ENCODE data around the gene MRPL42.

The MRPL42 gene

DNA sequence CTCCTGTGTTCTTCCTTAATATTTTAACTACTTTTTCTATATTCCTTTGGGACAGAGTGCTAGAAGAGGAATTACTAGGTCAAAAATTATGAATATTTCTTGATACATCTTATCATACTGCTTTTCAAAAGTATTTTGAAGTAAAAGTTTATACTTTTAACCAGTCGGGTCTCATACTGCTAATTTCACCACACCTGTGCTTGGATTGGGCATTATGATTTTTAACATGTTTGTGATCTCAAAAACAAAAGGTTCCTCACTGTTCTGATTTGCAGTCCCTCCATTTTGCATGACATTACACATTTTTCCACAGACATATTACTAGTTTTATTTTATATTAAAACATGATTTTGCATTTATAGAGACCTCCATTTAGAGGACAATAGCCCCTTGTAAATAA is 32.9 kb downstream of the MRPL42 start:
- DNase-seq (ENCODE audit: low spot score) = no peak

DNA sequence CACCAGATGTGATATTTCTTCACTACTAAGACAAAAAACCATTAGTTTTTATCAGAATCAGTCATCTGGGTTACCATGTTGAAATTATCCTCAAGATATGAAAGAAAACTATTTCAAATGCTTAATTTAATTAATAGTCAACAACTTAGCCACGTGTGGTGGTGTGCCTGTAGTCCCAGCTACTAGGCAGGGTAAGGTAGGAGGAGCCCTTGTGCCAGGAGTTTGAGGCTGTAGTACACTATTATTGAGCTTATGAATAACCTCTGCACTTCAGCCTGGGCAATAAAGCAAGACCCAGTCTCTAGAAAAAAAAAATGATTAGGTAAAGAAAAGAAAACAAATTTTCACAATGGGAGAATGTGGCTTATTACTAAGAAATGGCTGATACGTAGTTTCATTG is 33.4 kb downstream of the MRPL42 start:
- DNase-seq (ENCODE audit: low spot score) = no peak

DNA sequence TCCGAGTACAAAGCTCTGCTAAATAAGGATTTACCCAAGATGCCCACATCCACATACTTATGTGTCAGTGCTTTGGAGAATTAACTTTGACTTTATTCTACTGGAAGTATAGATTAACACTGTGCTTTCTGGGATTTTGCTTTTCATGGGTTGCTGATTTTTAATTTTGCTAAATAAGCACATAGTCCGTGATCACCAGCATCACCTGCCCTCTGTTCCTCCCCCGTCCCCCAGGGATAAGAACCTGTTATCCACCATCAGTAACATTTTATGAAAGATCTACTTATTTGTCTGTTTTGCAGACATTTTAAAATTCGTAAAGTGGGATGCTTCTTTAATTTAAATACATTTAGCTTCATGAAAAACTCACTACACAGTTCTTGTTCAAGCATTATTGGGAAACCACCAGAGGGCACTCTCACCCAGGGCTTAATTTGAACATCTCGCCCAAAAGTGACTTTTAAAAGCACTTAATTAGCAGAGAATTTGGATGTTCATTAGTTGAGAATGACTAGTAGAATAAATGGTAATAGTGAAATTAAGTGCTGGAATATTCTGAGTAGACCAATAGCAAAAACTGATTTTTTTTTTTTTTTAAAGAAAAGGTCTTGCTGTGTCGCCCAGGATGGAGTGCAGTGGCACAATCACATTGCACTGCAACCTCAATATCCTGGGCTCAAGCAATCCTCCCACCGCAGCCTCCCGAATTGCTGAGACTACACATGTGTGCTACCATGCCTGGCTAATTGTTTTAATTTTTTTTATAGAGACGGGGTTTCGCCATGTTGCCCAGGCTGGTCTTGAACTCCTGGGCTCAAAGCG is 35.7 kb downstream of the MRPL42 start:
- DNase-seq (ENCODE audit: low spot score) = no peak

DNA sequence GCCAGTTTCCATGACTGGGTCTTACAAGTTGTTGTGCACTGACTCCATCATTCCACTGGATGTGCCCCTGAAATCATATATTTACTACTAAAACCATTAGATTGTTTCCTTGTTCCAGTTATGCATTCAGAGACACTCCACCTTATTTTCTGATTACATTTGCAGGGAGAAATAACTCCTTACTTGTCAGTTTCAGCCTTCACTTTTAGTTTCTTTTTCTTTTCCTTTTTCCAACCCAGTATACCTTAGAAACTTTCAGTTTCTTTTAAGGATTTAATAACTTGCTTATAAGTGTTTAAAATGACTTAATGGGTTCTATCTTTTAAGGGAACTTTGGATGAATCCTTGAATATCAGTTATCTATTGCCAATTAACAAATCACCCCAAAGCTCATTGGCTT is 39.9 kb downstream of the MRPL42 start:
- DNase-seq (ENCODE audit: low spot score) = no peak

DNA sequence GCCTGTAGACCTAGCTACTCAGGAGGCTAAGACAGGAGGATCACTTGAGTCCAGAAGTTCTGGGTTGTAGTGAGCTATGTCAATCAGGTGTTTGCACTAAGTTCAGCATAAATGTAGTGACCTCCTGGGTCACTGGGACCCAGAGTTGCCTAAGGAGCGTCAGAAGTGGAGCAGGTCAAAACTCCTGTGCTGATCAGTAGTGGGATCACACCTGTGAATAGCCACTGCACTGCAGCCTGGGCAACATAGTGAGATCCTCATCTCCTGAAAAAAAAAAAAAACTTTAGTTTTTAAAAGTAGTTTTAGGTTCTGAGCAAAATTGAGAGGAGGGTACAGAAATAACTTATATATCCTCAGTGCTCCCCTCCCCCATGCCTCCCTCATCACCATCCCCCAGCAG is 42.2 kb downstream of the MRPL42 start:
- DNase-seq (ENCODE audit: low spot score) = no peak

DNA sequence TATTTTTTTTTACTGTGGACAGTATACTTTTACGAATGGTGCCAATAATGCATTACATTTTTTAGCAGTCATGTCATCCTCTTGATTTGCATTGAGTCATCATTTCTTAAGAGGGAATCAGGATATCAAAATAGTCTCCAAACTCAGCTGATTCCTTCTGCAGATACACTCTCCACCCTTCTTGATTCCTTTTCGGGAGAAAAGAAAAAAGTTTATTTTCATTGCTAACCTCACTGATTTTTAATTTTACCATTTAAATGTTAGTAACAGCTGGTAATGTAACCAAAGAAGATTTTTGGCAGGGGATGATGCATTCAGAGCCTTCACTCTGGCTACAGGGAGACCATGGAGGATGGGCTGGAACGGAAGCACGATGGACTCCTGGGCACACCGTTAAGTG is 47.5 kb downstream of the MRPL42 start:
- peak; percentile 59 for DNase-seq (ENCODE audit: low spot score)

DNA sequence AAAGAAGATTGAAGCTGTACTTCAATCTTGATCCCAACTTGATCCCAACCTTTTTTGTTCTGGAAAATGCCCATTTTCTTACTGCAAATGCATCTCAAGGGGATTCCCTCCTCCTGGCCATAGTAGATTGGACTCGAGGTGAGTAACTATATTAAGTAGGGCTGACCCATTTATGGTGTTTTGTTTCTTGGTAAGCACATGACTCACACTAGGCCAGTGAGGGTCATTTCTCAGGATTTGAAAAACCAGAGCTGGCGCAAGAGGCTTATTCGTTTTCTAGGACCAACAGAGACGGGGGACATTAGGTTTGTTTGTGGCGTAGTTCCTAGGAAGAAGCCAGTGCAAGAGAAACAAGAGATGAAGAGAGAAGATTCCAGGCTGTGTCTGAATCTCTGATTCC is 51.4 kb downstream of the MRPL42 start:
- DNase-seq (ENCODE audit: low spot score) = no peak

DNA sequence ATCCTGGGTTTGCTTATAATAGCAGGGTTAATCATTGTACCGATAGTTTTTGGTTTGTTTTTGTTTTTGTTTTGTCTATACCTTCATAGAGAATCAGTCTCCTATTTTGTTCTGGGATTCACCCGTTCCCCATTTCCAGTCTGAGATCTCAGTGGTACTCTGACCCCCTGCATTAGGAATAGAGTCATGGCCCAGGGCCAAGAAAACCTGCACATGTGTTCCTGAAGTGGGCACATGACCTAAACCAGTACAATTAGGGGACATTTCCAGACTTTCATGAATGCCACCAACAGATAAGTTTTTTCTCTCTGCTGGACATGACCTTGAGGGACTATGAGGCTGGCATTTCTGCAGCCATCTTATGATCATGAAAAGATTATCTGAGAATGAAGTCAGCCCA is 52.5 kb downstream of the MRPL42 start:
- DNase-seq (ENCODE audit: low spot score) = no peak

DNA sequence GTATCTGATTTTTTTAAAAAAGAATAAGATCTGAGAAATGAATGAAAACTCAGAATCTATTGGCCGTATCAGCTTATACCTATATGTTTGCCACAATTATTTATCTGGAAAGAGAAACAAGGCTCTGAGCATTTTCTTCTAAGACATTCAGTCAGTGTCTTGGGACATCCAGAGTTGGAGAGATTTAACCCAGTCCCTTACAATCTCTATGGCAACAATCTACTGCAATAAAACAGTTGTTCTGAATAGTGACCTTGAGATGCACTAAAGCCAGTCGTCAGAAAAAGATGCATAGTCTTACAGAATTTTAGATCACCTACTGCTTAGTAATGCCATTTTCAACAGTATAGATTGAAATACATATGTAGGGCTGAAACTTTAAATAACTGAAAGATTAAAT is 53.1 kb downstream of the MRPL42 start:
- no peak for DNase-seq (ENCODE audit: low spot score)

DNA sequence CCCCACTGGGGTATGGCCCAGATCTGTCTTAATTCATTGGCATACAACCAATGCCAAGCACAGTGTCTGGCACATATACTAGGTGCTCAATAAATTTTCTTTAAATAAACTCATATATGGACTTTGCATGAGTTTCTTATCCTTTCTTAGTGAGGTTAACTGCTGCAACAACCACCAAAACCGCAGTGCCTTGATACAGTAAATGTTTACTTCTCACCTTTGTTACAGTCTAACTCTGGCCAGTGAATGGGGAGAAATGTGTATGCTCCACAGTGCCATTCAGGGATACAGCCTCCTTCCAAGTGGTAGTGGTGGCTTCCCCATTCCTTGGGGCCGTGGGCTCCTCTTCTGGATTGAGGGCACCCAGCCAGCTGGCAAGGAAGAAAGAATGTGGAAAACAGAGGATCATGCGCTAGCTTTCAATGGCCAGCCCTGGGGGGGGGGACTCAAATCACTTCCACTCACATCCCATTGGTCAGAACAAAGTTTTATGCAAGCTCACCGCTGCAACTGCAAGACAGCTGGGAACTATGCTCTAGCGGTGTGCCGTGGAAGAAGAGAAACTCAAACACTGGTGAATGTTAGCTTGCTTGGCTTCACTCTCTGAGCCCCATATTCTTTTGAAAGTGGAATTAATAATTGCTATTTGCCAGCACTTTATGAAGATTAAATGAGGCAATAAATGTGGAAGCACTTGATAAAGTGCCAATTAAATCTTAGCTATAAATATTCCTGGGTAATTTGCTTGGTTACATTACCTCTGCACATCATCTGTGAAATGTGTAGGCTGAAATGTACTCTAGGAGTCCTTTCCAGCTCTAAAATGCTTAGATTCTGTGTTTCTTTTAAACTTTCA is 54.1 kb downstream of the MRPL42 start:
- DNase-seq (ENCODE audit: low spot score) = peak; percentile 7

DNA sequence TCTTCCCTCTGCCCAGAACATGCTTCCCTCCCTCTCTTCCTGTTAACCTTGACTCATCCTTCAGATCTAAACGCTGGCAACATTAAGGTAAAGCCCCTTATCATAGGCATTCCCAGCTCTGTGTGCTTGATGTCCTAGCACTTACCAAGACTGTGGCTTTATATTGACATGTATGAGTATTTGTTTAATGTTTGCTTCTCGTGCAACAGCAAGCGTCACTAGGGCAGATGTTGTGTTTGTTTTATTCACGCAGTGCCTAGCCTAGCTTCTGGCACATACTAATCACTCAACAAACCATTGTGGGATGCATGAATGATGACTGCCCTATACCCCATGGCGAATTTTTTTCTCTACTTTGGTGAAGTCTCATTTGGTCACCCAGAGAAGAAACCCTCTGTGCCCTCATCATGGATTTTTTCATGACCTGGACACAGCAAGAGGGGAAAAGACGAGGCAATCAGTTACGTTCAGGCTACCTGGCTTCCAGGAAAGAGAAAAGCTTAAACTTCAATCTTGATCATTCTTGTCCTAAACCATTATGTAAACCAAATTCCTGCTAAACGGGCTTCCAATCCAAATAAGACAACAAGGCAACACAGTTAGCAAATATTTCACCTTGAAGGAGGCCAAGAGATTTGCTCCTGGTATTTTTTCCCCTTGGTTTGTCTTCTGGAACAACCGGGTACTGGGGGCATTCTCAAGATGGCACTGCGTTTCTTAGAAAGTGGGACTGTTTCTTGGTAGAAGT is 57.2 kb downstream of the MRPL42 start:
- no peak for DNase-seq (ENCODE audit: low spot score)

DNA sequence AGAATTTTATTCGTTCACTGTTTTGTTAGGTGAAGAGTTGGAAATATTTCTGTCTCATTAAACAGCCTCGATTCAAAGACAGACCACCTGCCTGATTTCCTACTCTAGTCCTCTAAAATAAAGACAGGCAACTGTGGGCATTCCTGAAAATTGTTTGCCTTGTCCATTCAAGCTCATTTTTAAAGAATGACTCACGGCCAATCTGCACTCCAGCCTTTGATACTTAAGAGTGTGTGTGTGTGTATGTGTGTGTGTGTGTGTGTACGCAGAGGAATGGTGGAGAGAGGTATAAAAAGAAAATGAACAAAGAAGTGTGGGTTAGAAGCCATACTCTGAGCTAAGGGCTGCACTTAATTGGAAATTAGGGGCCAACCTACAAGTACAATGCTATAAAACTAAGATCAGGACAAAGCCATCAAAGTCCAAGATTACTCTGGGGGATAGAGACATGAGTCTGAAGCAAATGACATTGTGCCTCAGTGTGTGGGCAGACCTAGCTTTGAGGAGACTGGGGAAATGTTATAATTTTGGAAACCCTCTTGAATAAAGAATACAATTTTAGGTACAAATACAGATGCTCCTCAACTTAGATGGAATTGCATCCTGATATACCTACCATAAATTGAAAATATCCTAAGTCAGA is 59.6 kb downstream of the MRPL42 start:
- peak; percentile 58 for DNase-seq (ENCODE audit: low spot score)

DNA sequence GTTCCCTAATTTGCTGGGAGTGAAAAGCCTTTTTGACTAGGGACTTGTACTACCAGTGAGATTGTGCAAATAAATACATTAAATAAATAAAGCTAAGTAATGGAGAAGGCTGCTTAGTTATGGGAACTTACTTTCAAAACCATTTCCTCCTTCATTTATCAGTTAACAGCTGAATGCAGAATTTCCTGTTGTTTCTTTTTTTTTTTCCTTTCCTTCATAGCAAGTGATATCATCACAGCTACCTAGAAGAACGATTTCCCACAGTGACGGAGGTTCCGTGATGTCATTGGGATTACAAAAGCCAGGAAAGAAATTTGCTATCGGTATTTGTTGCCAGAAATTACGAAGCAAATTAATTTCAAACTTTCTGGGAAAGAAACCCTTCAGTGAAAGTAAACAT is 63.0 kb downstream of the MRPL42 start:
- no peak for DNase-seq (ENCODE audit: low spot score)

DNA sequence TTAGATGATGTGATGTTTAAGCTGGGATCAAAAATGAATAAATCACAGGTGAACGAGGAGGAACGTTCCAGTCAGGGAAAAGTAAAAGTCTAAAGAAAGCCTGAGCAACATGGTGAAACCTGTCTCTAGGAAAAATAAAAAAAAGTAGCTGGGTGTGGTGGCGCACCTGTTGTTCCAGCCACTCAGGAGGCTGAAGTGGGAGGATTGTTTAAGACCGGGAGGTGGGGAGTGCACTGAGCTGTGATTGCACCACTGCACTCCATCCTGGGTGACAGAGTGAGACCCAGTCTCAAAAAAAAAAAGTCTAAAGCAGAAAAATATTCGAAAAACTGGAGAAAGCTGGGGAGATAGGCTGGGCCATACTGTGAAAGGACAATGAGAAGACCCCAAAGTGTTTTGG is 66.0 kb downstream of the MRPL42 start:
- DNase-seq (ENCODE audit: low spot score) = no peak

DNA sequence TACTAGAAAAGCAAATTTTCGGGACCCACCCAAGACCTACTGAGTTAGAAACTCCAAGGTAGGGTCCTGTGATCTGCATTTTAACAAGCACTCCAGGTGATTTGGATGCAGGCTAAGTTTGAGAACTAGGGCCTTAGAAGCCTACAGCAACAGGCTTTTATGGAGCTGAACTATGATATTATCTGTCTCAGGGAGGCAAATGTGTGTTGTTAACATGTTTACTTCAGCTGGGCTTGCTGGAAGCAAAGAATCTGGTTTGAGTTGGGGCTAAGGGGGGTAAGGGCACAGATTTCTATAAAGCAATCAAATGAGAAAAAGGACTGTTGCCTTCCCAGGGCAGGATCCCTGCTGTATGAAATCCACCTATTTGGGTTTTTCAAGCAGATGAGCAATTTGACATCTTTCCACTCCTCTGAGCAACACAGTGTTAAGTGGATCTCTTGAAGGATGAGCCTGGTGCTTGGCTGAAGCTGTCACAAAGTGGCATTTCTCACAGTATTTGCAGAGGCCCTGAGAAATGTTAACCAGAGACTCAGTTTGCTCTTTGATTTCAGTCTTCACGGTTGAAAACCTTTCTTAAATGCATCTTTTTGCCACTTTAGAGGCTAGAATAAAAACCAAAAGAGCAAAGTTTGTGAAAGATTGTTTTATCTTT is 68.9 kb downstream of the MRPL42 start:
- no peak for DNase-seq (ENCODE audit: low spot score)

DNA sequence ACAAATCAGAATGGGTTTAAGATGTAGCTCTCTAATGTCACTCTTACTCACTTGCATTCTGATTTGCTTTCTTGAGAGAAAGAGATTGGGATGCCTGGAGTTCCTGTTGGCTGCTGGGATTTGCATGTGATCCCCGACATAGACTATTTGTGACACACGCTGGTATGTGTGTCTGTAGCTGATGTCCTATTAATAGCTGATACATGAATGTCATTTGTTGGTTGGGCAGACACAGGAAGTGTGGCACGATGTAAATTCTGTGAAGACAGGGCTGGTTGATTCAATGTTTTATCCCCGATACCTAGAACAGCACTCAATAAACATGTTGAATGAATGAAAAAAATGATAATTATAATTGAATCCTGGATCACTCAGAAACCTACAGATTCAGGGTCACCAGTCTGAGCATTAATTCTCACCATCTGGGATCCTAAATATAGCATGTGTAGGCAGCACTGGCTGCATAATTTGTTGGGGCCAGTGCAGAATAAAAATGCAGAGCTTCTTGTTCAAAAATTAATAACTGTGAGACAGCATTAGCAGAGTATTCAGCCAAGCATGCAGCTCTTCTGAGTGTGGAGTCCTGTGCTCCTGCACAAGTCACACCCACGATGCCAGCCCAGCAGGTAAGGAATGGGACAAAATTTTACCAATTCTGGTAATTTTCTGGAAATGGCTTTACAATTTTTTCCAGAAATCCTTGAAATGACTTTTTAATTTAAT is 69.6 kb downstream of the MRPL42 start:
- DNase-seq (ENCODE audit: low spot score) = peak; percentile 60

DNA sequence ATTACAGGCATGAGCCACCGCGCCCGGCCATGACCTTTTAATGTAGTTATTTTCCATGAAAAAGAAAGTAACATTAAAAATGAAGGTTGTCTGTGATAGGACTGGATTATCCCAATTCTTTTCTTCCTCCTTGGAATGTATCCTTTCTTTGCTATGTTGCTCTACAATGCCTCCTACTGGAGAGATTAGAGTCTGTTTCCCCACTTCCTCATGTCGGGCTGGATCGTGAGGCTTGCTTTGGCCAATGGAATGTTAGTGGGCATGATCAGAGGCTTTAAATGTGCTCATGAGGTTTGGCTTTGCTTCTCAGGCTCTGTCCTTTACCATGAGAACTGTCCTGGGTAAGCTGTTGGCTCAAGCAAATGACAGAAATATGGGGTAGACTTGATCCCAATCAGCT is 70.5 kb downstream of the MRPL42 start:
- DNase-seq (ENCODE audit: low spot score) = no peak

DNA sequence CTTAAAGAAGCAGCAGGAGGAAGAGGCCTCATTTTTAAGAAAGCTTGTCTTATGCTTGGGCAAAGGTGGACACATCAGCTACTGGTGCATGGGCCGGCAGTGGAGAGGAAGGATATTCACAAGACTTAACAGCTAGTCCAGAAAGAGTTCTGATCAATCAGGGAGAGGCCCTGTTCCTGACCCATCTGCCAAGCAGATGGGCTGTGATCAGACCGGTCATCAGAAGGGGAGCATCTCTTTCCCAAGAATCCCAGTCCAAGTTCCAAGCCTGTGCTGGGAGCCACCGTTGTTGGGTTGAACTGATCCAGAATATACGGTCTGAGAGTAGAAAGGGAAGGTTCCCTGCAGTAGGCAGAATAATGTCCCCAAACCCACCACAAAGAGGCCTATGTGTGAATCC is 72.5 kb downstream of the MRPL42 start:
- DNase-seq (ENCODE audit: low spot score) = no peak

DNA sequence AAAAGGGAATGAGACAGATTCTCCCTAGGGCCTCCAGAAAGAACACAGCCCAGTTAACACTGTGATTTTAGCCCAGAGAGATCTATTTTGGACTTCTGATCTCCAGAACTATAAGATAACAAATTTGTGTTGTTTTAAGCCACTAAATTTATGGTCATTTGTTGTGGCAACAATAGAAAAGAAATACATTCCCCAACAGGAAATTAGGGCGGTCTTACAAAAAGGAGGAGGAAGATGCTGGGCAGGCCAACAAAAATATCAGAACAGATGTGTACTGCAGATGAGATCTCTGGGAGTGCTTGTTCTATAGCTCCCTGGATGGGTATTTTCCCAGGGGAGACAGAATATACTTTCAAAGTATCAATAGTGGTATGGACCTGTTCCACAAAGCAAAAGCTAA is 73.2 kb downstream of the MRPL42 start:
- no peak for DNase-seq (ENCODE audit: low spot score)

DNA sequence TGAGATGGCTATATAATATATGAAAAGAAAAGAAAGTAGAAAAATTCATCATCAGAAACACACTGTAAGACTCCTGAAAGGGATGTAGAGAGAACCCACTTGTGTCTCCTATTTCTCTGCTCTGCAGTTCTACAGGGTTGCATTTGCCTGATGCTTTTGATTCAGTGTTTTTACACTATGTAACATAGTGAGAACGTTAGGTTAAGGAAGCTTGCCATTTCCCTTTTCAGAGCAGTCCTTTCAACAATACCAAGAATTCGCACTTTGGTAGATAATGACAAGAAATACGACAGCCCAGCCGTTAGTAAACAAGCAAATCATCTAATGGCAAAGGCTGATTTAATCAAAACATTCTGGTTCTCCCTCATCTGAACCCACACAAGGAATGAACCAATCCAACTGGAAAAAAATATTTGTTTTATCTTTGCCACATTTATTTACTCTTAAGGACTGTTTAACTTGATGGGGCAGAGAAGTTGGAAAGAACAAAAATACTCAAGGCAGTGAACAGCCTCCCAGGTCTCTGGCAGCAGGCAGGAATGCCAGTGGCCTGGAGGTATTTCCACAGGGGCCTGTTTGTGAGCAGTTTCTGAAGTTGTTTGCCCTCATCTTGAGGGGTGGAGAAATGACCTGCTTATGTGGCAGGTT is 74.4 kb downstream of the MRPL42 start:
- no peak for DNase-seq (ENCODE audit: low spot score)

DNA sequence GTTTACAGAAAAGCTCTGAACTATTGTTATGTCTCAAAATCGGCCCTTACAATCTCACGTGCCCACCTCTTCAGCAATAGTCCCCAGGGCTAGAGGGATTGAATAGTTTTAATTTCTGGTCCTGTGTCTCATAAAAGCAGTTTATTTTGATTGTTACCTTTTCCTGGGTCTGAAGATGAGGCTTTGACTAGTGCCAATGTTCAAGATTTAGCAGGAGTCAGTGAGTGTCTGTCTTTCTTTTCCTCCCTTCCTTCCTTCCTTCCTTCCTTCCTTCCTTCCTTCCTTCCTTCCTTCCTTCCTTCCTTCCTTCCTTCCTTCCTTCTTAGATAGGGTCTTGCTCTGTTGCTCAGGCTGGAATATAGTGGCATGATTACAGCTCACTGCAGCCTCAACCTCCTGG is 80.5 kb downstream of the MRPL42 start:
- DNase-seq (ENCODE audit: low spot score) = no peak

All from hepatic stellate cell (primary cell).